Measurements from ENCODE around the gene ARHGEF19.
A peak's percentile ranks its signal among the peaks of the same experiment; 100 is the strongest.
"Not testable (repeated sequence)": the region's sequence is repeated elsewhere in the genome, so short reads cannot be mapped to it uniquely, and the experiment has no call there.

The ARHGEF19 gene

GRCh38 chr1:16181887-16182719 is 30.3 kb downstream of the ARHGEF19 start:
- DNase-seq (ENCODE audit: low read depth in 3 of 3) = no peak

DNA sequence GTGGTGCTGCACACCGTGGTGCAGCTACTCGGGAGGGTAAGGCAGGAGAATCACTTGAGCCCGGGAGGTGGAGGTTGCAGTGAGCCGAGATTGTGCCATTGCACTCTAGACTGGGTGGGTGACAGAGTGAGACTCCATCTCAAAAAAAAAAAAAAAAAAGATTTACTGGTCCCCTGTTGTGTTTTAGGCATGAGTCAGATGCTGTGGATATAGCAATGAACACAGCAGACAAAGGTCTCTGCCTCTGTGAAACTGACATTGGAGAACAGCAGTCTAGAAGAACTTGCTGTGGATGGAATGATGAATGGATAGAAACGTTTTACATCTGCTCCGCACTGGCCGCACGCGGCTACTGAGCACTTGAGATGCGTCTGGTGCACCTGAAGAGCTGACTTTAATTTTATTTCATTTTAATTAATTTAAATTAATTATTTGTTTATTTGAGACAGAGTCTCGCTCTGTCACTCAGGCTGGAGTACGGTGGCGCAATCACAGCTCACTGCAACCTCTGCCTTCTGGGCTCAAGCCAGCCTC is 32.1 kb downstream of the ARHGEF19 start:
- no peak for DNase-seq (ENCODE audit: low read depth in 3 of 3)

DNA sequence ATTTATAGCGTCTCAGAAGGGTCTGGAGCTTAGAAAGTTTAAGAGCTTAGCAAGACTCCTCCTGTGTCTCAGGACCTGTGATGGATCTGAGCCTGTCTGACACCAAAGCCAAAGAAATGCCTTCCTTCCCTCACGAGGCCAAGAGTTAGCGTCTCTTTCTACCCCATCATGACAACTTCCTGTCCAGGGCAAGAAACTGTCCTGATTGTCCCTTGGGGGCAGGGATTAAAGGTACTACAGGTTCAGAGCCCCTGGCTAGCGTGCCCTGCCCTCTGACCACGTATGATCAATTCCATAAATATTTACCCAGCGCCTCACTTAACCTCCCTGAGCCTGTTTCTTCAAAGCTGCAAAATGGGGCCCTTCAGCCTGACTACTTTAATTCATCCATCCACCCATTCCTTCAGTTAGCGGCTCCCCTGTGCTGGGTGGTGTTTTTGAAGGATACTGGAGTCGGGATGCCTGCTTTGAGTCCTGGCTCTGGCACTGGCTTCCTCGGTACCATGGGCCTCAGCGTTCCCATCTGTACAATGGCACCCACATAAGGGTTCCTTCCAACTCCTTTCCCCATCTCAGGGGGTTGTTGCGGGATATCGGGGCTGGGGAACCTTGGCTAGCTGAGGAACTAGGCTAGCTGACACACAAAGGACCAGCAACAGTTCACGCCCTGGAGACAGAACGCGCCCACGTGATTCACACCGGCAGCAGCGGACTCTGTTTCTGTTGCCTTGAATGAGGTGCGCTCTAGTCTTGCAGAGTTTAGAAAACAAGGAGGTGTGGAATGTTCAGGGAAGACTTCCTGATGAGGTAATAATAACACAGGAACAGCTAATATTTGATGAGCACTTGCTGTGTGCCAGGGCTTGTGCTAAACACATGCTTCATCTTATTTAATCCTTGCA is 33.6 kb downstream of the ARHGEF19 start:
- no peak for DNase-seq (ENCODE audit: low read depth in 3 of 3)

DNA sequence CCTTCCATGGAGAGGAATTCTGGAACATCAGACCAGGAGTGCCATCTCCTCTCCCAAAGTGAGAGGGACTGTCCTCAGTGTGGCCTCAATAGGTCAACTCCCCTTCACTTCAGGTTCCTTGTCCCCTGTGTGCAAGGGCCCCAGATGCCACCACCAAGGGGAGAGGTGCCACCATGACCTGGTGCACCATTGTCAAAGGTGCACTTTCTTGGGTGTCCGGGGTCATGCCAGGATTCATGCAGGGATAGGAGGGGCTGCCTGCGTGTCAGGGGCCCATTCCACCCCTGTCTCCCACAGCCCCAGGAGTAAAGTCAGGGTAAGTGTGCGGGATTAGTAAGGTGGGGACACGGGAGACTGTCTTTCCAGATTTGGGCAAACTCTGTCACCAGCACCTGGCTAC is 35.1 kb downstream of the ARHGEF19 start:
- DNase-seq (ENCODE audit: low read depth in 3 of 3) = no peak

DNA sequence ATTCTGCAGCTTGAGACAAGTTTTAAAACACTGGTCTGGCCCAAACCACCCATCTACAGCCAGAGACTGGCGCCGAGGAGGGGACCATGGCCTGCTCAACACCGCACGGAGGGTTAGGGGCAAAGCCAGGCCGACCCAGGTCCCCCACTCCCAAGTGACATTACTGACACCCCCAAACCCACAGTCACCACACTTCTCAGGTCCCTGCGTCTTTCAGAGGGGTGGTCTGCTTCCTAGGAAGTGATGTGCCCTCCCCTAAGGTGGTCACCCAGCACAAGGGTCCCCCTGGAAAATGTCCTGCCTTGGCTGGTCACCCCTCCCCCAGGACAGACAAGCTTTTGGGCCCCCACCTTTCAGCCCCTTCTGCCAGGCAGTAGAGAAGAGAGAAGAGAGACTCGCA is 35.8 kb downstream of the ARHGEF19 start:
- DNase-seq (ENCODE audit: low read depth in 3 of 3) = no peak

GRCh38 chr1:16175610-16176553 is 36.6 kb downstream of the ARHGEF19 start:
- DNase-seq (ENCODE audit: low read depth in 3 of 3) = no peak

GRCh38 chr1:16174886-16175598 is 37.4 kb downstream of the ARHGEF19 start:
- DNase-seq (ENCODE audit: low read depth in 3 of 3) = no peak

- no peak for DNase-seq (ENCODE audit: low read depth in 3 of 3)
Observed at GRCh38 chr1:16174261-16174868, 38.1 kb downstream of the ARHGEF19 start.

DNA sequence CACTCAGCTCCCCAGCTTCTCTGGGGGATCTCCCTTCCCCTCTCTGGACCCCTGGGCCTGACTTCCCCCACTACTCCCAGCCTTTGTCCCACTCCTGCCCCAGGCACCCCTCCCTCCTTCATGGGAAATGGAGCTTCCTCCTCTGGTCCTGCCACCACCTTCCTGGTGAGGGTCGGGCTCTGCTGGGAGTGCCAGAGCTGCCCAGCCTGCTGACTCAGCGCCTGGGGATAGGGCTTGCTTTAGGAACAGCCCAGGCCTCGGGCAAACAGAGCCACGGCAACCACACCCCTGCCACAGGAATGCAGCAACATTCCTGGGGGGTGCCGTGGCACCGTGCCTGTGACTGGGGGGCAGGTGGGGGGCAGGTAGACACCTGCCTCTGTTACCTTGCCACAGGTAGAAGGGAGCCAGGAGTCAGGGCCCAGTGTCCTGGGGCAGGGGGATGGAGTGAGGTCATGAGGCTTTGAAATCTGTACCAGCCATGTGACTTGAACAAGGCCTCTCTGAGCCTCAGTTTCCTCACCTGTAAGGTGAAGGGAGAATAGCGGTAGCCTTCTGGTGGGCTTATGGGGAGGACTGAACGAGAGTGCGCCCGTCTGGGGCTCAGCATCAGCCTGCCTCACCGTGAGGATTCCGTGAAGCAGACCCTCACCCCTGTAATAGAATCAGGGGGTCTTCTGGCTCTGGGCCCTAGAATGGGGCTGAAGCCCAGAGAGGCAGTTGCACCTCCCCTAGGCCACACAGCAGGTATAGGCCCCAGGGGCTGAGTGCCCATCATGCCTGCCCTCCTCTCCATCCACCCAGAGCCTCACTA is 38.8 kb downstream of the ARHGEF19 start:
- no peak for DNase-seq (ENCODE audit: low read depth in 3 of 3)

DNA sequence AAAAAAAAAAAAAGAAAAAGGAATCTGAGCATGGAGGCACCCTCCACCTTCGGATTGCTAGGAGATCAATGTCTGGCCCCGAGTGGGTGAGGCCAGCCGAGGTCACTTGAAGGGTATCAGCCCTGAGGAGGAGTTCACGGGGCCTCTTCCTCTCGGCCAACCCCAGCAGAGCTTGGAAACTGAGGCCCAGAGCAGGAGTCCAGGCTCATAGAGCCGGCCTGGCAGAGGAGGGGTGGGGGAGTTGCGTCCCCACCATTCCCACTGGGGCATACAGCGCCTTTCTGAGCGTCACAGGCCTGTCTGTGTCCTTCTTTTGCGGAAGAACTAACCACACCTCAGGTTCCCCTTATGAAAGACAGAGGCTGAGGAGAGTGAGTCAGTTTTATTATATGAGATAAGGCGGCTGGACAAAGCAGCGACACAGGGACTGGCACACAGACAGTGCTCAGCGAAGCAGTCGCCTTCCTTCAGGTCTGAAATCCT is 39.4 kb downstream of the ARHGEF19 start:
- DNase-seq (ENCODE audit: low read depth in 3 of 3) = no peak

- no peak for DNase-seq (ENCODE audit: low read depth in 3 of 3)
Observed at GRCh38 chr1:16172218-16172830, 40.1 kb downstream of the ARHGEF19 start.

GRCh38 chr1:16171314-16172151 is 40.9 kb downstream of the ARHGEF19 start:
- no peak for DNase-seq (ENCODE audit: low read depth in 3 of 3)

- DNase-seq (ENCODE audit: low read depth in 3 of 3) = no peak
Observed at GRCh38 chr1:16170283-16170673, 42.2 kb downstream of the ARHGEF19 start.

DNA sequence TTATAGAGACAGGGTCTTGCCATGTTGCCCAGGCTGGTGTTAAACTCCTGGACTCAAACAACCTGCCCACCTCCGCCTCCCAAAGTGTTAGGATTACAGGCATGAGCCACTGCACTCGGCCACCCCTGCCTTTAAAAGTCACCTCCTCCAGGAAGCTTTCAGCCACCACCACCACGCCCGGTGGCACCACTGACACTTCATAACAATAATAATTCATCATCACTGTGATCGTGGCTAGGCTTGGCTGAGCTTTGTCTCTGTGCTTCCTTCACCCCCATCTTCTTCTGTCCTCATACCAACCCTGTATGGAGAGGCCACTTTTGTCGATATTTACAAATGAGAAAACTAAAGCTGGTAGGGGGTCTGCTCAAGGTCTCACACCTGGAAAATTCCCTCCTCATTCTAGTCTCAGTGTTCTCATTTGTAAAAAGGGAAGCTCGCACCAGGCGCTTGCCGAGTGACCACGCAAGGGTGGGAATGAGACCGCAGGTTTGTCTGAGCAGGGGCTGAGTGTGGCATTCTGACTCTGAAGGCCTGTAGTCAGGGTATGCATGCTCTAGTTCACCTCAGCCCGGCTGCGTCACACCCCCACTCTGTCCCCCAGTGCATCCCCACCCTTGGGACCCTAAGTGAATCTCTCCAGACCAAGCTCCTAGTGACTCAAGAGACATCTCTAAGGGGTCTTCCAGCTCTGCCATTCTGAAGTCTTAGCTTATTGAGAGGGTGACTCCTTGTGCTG is 43.7 kb downstream of the ARHGEF19 start:
- no peak for DNase-seq (ENCODE audit: low read depth in 3 of 3)

DNA sequence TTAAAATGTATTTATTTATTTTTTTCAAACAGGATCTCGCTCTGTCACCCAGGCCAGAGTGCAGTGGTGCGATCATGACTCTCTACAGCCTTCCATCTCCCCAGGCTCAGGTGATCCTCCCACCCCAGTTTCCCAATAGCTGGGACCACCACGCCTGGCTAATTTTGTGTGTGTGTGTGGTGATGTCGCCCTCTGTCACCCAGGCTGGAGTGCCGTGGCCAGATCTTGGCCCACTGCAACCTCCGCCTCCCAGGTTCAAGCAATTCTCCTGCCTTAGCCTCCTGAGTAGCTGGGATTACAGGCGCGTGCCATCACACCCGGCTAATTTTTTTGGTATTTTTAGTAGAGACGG is 44.3 kb downstream of the ARHGEF19 start:
- DNase-seq (ENCODE audit: low read depth in 3 of 3) = not testable (repeated sequence)

DNA sequence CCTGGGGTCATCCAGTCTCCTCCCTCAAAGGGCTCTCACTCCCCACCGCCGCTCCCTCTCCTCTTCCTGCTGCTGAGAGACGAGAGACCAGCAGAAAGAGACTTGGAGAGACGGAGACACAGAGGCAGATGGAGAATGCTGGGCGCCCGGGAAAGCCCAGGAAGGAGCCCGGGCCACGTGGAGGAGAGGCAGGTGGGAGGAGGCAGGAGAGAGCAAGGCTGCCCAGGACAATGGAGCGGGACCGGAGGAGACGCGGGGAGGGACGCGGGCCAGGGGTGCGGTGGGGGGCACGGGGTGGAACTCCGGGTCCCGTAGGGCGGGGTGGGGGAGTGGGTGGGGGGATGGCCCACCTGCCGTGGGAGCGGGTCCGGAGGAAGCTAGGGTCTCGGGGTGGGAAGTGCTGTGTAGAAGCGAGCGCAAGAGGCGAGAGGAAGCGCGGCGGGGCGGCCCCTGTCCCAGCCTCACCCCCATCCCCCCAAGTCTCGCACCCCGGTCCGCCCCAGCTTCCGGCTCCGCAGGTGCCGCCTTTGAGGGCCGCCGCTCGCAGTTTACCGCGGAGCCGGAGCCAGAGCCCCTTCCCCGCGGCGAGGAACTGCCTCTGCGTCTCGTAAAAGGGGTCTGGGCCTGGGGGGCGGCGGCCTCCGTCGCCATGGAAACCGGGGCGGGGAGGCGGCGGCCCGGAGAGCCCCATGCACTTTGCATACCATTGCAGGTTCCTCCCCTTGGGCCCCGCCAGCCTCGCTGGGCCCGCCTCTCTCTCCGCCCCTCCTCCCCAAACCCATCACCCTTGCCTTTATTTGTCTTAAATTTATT is 44.9 kb downstream of the ARHGEF19 start:
- DNase-seq (ENCODE audit: low read depth in 3 of 3) = peak in 2 of 3 donors; percentile 20 to 48

All from stimulated activated CD4-positive, alpha-beta T cell treated with anti-CD3 and anti-CD28 coated beads, TNF-alpha, amount 100 ng/mL, for 48 hours (primary cell).